Measurements from ENCODE around the gene CAMK1D. TPM values are rescaled to one million over a fixed set of nuclear protein-coding genes. Genes with fewer than 3 reads are reported as not detected.

CAMK1D gene
- total and polyA plus RNA-seq, 2 of the 4 experiments (the other 2 are of a cell fraction), result 5.0 to 5.3 TPM

GRCh38 chr10:12657489-12657888 lies 308.1 kb downstream of the CAMK1D start:
- DNase-seq (no peak), ATAC-seq (ENCODE audit: low read depth) (no peak)
- Histone ChIP-seq H2BK120ac (ENCODE audit: low read depth, low read length) (no peak overlapping the region), H3K9ac (ENCODE audit: low read depth, low read length) (no peak overlapping the region), H2BK5ac (ENCODE audit: low read depth, low read length, poor library complexity, severe bottlenecking) (no peak overlapping the region), H4K5ac (ENCODE audit: low read depth, low read length) (no peak overlapping the region), H2AK9ac (replicated peaks; ENCODE audit: low read depth, low read length, poor library complexity) (no peak overlapping the region), H4K20me1 (ENCODE audit: insufficient read depth, low read length) (no peaks in the 10 kb centered on the region), H2BK20ac (ENCODE audit: low read depth, low read length) (no peak overlapping the region), H3K23ac (ENCODE audit: low read depth, low read length) (no peak overlapping the region), H3K4me2 (ENCODE audit: low read depth, low read length) (no peak overlapping the region), H4K91ac (ENCODE audit: insufficient read depth, low read depth, low read length) (no peak overlapping the region), H3K4ac (ENCODE audit: low read depth, low read length) (no peak overlapping the region), H3K9me3 (ENCODE audit: control insufficient read depth, insufficient read depth, low read length) (peaks cover 5% of the 10 kb centered on the region; the same call in 1 of the 2 replicates), H3K4me1 (ENCODE audit: control insufficient read depth, insufficient read depth, low read length) (no peaks in the 10 kb centered on the region), H3K79me1 (ENCODE audit: low read depth in 1 of 2, low read length in 2 of 2) (no peaks in the 10 kb centered on the region), H3K4me3 (ENCODE audit: insufficient read depth, low read depth, low read length) (no peak overlapping the region), H2BK15ac (ENCODE audit: low read depth, low read length) (no peak overlapping the region), H3K27me3 (ENCODE audit: control insufficient read depth, insufficient read depth, low read length) (no peaks in the 10 kb centered on the region), H2AK5ac (ENCODE audit: low read depth, low read length) (no peak overlapping the region), H3K18ac (ENCODE audit: low read depth, low read length) (no peak overlapping the region), H3K56ac (ENCODE audit: extremely low read depth, insufficient read depth, low read length) (no peak overlapping the region), H3K9me1 (ENCODE audit: insufficient read depth, low read length) (no peaks in the 10 kb centered on the region), H3K14ac (replicated peaks; ENCODE audit: low read depth, low read length) (no peak overlapping the region), H3K27ac (ENCODE audit: insufficient read depth, low read length) (no peak overlapping the region), H2AFZ (replicated peaks; ENCODE audit: low read length, poor library complexity) (no peak overlapping the region), H3K36me3 (ENCODE audit: control insufficient read depth, insufficient read depth, low read length) (no peaks in the 10 kb centered on the region), H4K8ac (ENCODE audit: low read depth in 2 of 2, low read length in 2 of 2) (no peak overlapping the region)
- no TSS peak for BruUV-seq (replicated peaks)
- no CpG with 5 or more reads among the region's 2 CpGs for WGBS, 2 experiments (ENCODE audit: extremely low coverage in 2 of 2, insufficient read length in 1 of 2)
- in situ Hi-C loops (cut with MboI; ENCODE audit: low sequenced_read_pairs) (no loop called here), intact Hi-C loops (cut with micrococcal nuclease) (loop anchor here (2.0 kb wide), 1 partner anchor 309 kb away; the partner anchor contains the start of gene CAMK1D), dilution Hi-C loops (cut with HindIII; ENCODE audit: low sequenced_read_pairs, unreplicated experiment) (no loop called here)
- ChIA-PET POLR2A (ENCODE audit: unreplicated experiment) (no interaction called here), CTCF (interaction anchor here (1.3 to 2.4 kb wide), 4 partner anchors 11 to 393 kb away, joined by 5 to 10 read pairs (median 8); no protein-coding TSS in a partner anchor)
- TF ChIP-seq CTCF (conservative IDR thresholded peaks at IDR 0.05; ENCODE audit: low read depth, low read length) (no peak), CHD1 (IDR thresholded peaks at IDR 0.05; ENCODE audit: low read depth, low read length) (no peak), MXI1 (IDR thresholded peaks at IDR 0.05; ENCODE audit: borderline replicate concordance, low read depth, low read length) (no peak), RFX5 (IDR thresholded peaks at IDR 0.05; ENCODE audit: low read depth, low read length) (no peak), SMC3 (IDR thresholded peaks at IDR 0.05; ENCODE audit: low read depth, low read length) (no peak), POLR2A (IDR thresholded peaks at IDR 0.05; ENCODE audit: low read depth, low read length) (no peak), NFE2L2 (IDR thresholded peaks at IDR 0.05; ENCODE audit: low read depth, low read length) (no peak), USF2 (IDR thresholded peaks at IDR 0.05; ENCODE audit: low read depth, low read length) (no peak), BHLHE40 (IDR thresholded peaks at IDR 0.05; ENCODE audit: low read depth, low read length) (no peak), FOS (IDR thresholded peaks at IDR 0.05; ENCODE audit: low read depth, low read length) (no peak), MAFK (IDR thresholded peaks at IDR 0.05; ENCODE audit: low read depth, low read length) (no peak), CEBPB (IDR thresholded peaks at IDR 0.05; ENCODE audit: low read depth, low read length) (no peak), MAZ (IDR thresholded peaks at IDR 0.05; ENCODE audit: borderline replicate concordance, low read depth, low read length) (no peak), RAD21 (IDR thresholded peaks at IDR 0.05; ENCODE audit: low read length) (no peak), RCOR1 (IDR thresholded peaks at IDR 0.05; ENCODE audit: insufficient replicate concordance, low read length) (no peak)
- TF ChIP-seq, protein P1, sequence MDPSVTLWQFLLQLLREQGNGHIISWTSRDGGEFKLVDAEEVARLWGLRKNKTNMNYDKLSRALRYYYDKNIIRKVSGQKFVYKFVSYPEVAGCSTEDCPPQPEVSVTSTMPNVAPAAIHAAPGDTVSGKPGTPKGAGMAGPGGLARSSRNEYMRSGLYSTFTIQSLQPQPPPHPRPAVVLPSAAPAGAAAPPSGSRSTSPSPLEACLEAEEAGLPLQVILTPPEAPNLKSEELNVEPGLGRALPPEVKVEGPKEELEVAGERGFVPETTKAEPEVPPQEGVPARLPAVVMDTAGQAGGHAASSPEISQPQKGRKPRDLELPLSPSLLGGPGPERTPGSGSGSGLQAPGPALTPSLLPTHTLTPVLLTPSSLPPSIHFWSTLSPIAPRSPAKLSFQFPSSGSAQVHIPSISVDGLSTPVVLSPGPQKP (IDR thresholded peaks at IDR 0.05; ENCODE audit: borderline replicate concordance, low read depth, low read length), result no peak

Measured in IMR-90 (cell line).